Tibial nerve (tissue), 4 donors: ENCODE results near the gene NOC4L. TPM values are rescaled to one million over a fixed set of nuclear protein-coding genes. Genes with fewer than 3 reads are reported as not detected.

Source experiments
- DNase-seq, 2 donors: peaks; one replicate each; pipeline ENCODE4 v3.0.0-alpha.2; 2019; ENCODE audit warnings: low spot score in 2 of 2
- H3K27ac ChIP-seq, 4 donors: fragments of 200-600 bp; sonication (generic) in 3 of 4; one replicate each; pipeline ENCODE4 v1.5.1; 2017 to 2019; ENCODE audit warnings: mild to moderate bottlenecking in 1 of 4
- H3K27me3 ChIP-seq, 2 donors: fragments of 200-600 bp; sonication (generic) in 1 of 2; one replicate each; pipeline versions ENCODE4 v1.5.1 to v1.6.0; 2017 to 2019
- H3K36me3 ChIP-seq, 3 donors: fragments of 200-600 bp; sonication (generic); one replicate each; pipeline ENCODE4 v1.5.1; 2018 to 2019
- H3K4me1 ChIP-seq, 4 donors: fragments of 200-600 bp; sonication (generic) in 3 of 4; one replicate each; pipeline ENCODE4 v1.5.1; 2017 to 2019
- H3K4me3 ChIP-seq, 4 donors: fragments of 200-600 bp; sonication (generic) in 3 of 4; one replicate each; pipeline ENCODE4 v1.5.1; 2017 to 2019; ENCODE audit warnings: mild to moderate bottlenecking in 1 of 4, moderate library complexity in 1 of 4
- H3K9me3 ChIP-seq, 4 donors: fragments of 200-600 bp; sonication (generic) in 3 of 4; one replicate each; pipeline ENCODE4 v1.5.1; 2017 to 2019
- CTCF ChIP-seq, 5 experiments: fragments of 200-600 bp in 3 of 5; fragments of 450-650 bp in 2 of 5; sonication (generic) in 3 of 5; IDR thresholded peaks; one replicate each; pipeline ENCODE4 v1.5.1; 2016 to 2019; ENCODE audit warnings: antibody characterized with exemption in 5 of 5, mild to moderate bottlenecking in 3 of 5, moderate library complexity in 2 of 5
- EP300 ChIP-seq, 2 donors: sonication (generic); formaldehyde crosslinking; IDR thresholded peaks; one replicate each; pipeline ENCODE4 v1.6.1; 2017; ENCODE audit warnings: antibody characterized with exemption in 2 of 2, mild to moderate bottlenecking in 1 of 2
- POLR2A ChIP-seq, 2 donors: fragments of 450-650 bp; IDR thresholded peaks; one replicate each; pipeline ENCODE4 v1.6.1; 2017; ENCODE audit warnings: antibody characterized with exemption in 2 of 2, mild to moderate bottlenecking in 2 of 2, moderate library complexity in 2 of 2
- WGBS, 2 donors: methylation state at CpG; one replicate each; pipeline ENCODE4 v1.1.5; 2018; 5-methylcytosine and 5-hydroxymethylcytosine counted together
- total RNA-seq, 4 donors: library from RNA; depleted of rRNA; stranded (reverse); fragments of >200 nt; gene quantifications; one replicate each; pipeline ENCODE4 v1.1.0, GENCODE V29; 2016

NOC4L gene
- total RNA-seq = 10 to 100 TPM in 3 of 4 donors, 1 to 10 TPM in 1; 8.2 to 24.9 (median 17.0) TPM

- H3K4me1 ChIP-seq = peaks cover 0 to 39% (median 17%) of the 10 kb centered on the region in 4 donors
- H3K9me3 ChIP-seq = no peaks in the 10 kb centered on the region
- DNase-seq = peak; percentile 93 to 95
- peak within 1 kb of the TSS; percentile 87 to 96 (median 96) for H3K27ac ChIP-seq
- H3K36me3 ChIP-seq = peaks cover 0 to 68% (median 17%) of the 10 kb centered on the region in 3 donors
- no peaks in the 10 kb centered on the region for H3K27me3 ChIP-seq
- TF ChIP-seq CTCF (IDR thresholded peaks at IDR 0.05) = peak in 2 of 5 experiments; percentile 53 to 61
- TF ChIP-seq EP300 (IDR thresholded peaks at IDR 0.05) = peak; percentile 91 to 97
- peak; percentile 25 to 51 for TF ChIP-seq POLR2A (IDR thresholded peaks at IDR 0.05)
- H3K4me3 ChIP-seq = peak within 1 kb of the TSS; percentile 79 to 99 (median 98)
- WGBS, 2 donors = 0 to 2% methylated on average over 5 to 13 of the region's 100 CpGs
These were observed at the start of gene NOC4L, which contains the start of gene DDX51 for GRCh38 chr12:132144115-132144809. TSS of gene NOC4L (plus strand) at chr12:132144457. CDS start at chr12:132144489, 32 bp downstream. TSS of gene DDX51 (minus strand) at chr12:132144319. CDS start at chr12:132144296, 23 bp downstream.

- H3K27me3 ChIP-seq = no peaks in the 10 kb centered on the region
- peaks cover 0 to 49% (median 0%) of the 10 kb centered on the region in 3 donors for H3K36me3 ChIP-seq
- no peaks in the 10 kb centered on the region for H3K9me3 ChIP-seq
- no peak for TF ChIP-seq CTCF (IDR thresholded peaks at IDR 0.05)
- H3K4me3 ChIP-seq = no peak overlapping the region
- no peak for DNase-seq
- no peak overlapping the region for H3K27ac ChIP-seq
- H3K4me1 ChIP-seq = no peaks in the 10 kb centered on the region
- 89 to 94% methylated on average over 11 of the region's 11 CpGs for WGBS, 2 donors
These were observed 48.5 kb upstream of the NOC4L start for GRCh38 chr12:132095520-132096409.

GRCh38 chr12:132099739-132100138 lies 44.5 kb upstream of the NOC4L start:
- no peak for TF ChIP-seq POLR2A (IDR thresholded peaks at IDR 0.05)
- TF ChIP-seq EP300 (IDR thresholded peaks at IDR 0.05) = no peak
- TF ChIP-seq CTCF (IDR thresholded peaks at IDR 0.05) = no peak
- Histone ChIP-seq H3K4me1 (no peaks in the 10 kb centered on the region), H3K9me3 (no peaks in the 10 kb centered on the region), H3K27ac (no peak overlapping the region), H3K27me3 (no peaks in the 10 kb centered on the region), H3K36me3 (peaks cover 0 to 45% (median 0%) of the 10 kb centered on the region in 3 donors), H3K4me3 (no peak overlapping the region)
- WGBS, 2 donors = 90 to 91% methylated on average over 12 of the region's 12 CpGs
- no peak for DNase-seq

GRCh38 chr12:132100306-132101065 lies 43.8 kb upstream of the NOC4L start:
- Histone ChIP-seq H3K9me3 (no peaks in the 10 kb centered on the region), H3K36me3 (peaks cover 0 to 52% (median 0%) of the 10 kb centered on the region in 3 donors), H3K27ac (no peak overlapping the region), H3K4me1 (no peaks in the 10 kb centered on the region), H3K27me3 (no peaks in the 10 kb centered on the region), H3K4me3 (no peak overlapping the region)
- no peak for DNase-seq
- no peak for TF ChIP-seq POLR2A (IDR thresholded peaks at IDR 0.05)
- no peak for TF ChIP-seq EP300 (IDR thresholded peaks at IDR 0.05)
- TF ChIP-seq CTCF (IDR thresholded peaks at IDR 0.05) = no peak
- WGBS, 2 donors = 90 to 94% methylated on average over 11 to 13 of the region's 13 CpGs
